ENCODE measurements around the gene CBR1.
A peak's percentile ranks its signal among the peaks of the same experiment; 100 is the strongest.

The CBR1 gene

GRCh38 chr21:36069713-36070583 is at the start of gene CBR1:
CBR1 (plus strand) TSS chr21:36070024; CDS start chr21:36070116, 92 bp downstream.
- Histone ChIP-seq H3K4me3 (peak within 1 kb of the TSS; percentile 82), H3K9me3 (ENCODE audit: low read depth, low read length) (peaks cover 10% of the 10 kb centered on the region; the same call in 1 of the 2 replicates), H3K27ac (peak within 1 kb of the TSS; percentile 93), H3K36me3 (ENCODE audit: insufficient read depth, low read length) (peaks cover 33% of the 10 kb centered on the region), H3K9ac (ENCODE audit: insufficient read length) (peak within 1 kb of the TSS; percentile 68)
- no peak for DNase-seq (ENCODE audit: low read depth, low spot score)
- peak; percentile 89 for TF ChIP-seq POLR2AphosphoS5 (IDR thresholded peaks at IDR 0.05; ENCODE audit: borderline replicate concordance, low read depth, low read length)
- no peak for TF ChIP-seq FOXP2 (optimal IDR thresholded peaks at IDR 0.05; ENCODE audit: control extremely low read depth, extremely low read length, insufficient read depth)

GRCh38 chr21:36021251-36021837 is 48.5 kb upstream of the CBR1 start:
- DNase-seq (ENCODE audit: low read depth, low spot score), result no peak
- no peak overlapping the region for H3K4me3 ChIP-seq
- no peaks in the 10 kb centered on the region for H3K36me3 ChIP-seq (ENCODE audit: insufficient read depth, low read length)
- TF ChIP-seq EZH2 (IDR thresholded peaks at IDR 0.05) (no peak), POLR2AphosphoS5 (IDR thresholded peaks at IDR 0.05; ENCODE audit: borderline replicate concordance, low read depth, low read length) (no peak), FOXP2 (optimal IDR thresholded peaks at IDR 0.05; ENCODE audit: control extremely low read depth, extremely low read length, insufficient read depth) (no peak)
- H3K27ac ChIP-seq, result no peak overlapping the region
- no peak overlapping the region for H3K9ac ChIP-seq (ENCODE audit: insufficient read length)
- no peaks in the 10 kb centered on the region for H3K9me3 ChIP-seq (ENCODE audit: low read depth, low read length)

- Histone ChIP-seq H3K27ac (no peak overlapping the region), H3K9ac (ENCODE audit: insufficient read length) (no peak overlapping the region), H3K4me3 (no peak overlapping the region), H3K9me3 (ENCODE audit: low read depth, low read length) (no peaks in the 10 kb centered on the region), H3K36me3 (ENCODE audit: insufficient read depth, low read length) (no peaks in the 10 kb centered on the region)
- TF ChIP-seq EZH2 (IDR thresholded peaks at IDR 0.05), result no peak
- no peak for DNase-seq (ENCODE audit: low read depth, low spot score)
Observed at GRCh38 chr21:36022427-36023091, 47.3 kb upstream of the CBR1 start.

GRCh38 chr21:36023092-36023480 is 46.7 kb upstream of the CBR1 start:
- H3K27ac ChIP-seq, result no peak overlapping the region

GRCh38 chr21:36024782-36025181 is 45.0 kb upstream of the CBR1 start:
- DNase-seq (ENCODE audit: low read depth, low spot score), result no peak
- Histone ChIP-seq H3K36me3 (ENCODE audit: insufficient read depth, low read length) (no peaks in the 10 kb centered on the region), H3K27ac (no peak overlapping the region), H3K9me3 (ENCODE audit: low read depth, low read length) (no peaks in the 10 kb centered on the region), H3K4me3 (no peak overlapping the region), H3K9ac (ENCODE audit: insufficient read length) (no peak overlapping the region)
- TF ChIP-seq POLR2AphosphoS5 (IDR thresholded peaks at IDR 0.05; ENCODE audit: borderline replicate concordance, low read depth, low read length) (no peak), EZH2 (IDR thresholded peaks at IDR 0.05) (no peak), FOXP2 (optimal IDR thresholded peaks at IDR 0.05; ENCODE audit: control extremely low read depth, extremely low read length, insufficient read depth) (no peak)

More at GRCh38 chr21:36023092-36023480, 46.7 kb upstream of the CBR1 start:
- TF ChIP-seq POLR2AphosphoS5 (IDR thresholded peaks at IDR 0.05; ENCODE audit: borderline replicate concordance, low read depth, low read length) (no peak), EZH2 (IDR thresholded peaks at IDR 0.05) (no peak), FOXP2 (optimal IDR thresholded peaks at IDR 0.05; ENCODE audit: control extremely low read depth, extremely low read length, insufficient read depth) (no peak)
- Histone ChIP-seq H3K36me3 (ENCODE audit: insufficient read depth, low read length) (no peaks in the 10 kb centered on the region), H3K9me3 (ENCODE audit: low read depth, low read length) (no peaks in the 10 kb centered on the region), H3K9ac (ENCODE audit: insufficient read length) (no peak overlapping the region), H3K4me3 (no peak overlapping the region)
- DNase-seq (ENCODE audit: low read depth, low spot score), result no peak

- no peak for TF ChIP-seq POLR2AphosphoS5 (IDR thresholded peaks at IDR 0.05; ENCODE audit: borderline replicate concordance, low read depth, low read length)
- TF ChIP-seq FOXP2 (optimal IDR thresholded peaks at IDR 0.05; ENCODE audit: control extremely low read depth, extremely low read length, insufficient read depth), result no peak
- TF ChIP-seq EZH2 (IDR thresholded peaks at IDR 0.05), result no peak
- H3K4me3 ChIP-seq, result no peak overlapping the region
- no peaks in the 10 kb centered on the region for H3K9me3 ChIP-seq (ENCODE audit: low read depth, low read length)
- no peak overlapping the region for H3K9ac ChIP-seq (ENCODE audit: insufficient read length)
- H3K27ac ChIP-seq, result no peak overlapping the region
- no peak for DNase-seq (ENCODE audit: low read depth, low spot score)
- no peaks in the 10 kb centered on the region for H3K36me3 ChIP-seq (ENCODE audit: insufficient read depth, low read length)
Observed at GRCh38 chr21:36027347-36027746, 42.5 kb upstream of the CBR1 start.

GRCh38 chr21:36028127-36029069 is 41.4 kb upstream of the CBR1 start:
- DNase-seq (ENCODE audit: low read depth, low spot score), result peak; percentile 8
- no peak overlapping the region for H3K9ac ChIP-seq (ENCODE audit: insufficient read length)
- H3K36me3 ChIP-seq (ENCODE audit: insufficient read depth, low read length), result no peaks in the 10 kb centered on the region
- no peaks in the 10 kb centered on the region for H3K9me3 ChIP-seq (ENCODE audit: low read depth, low read length)
- no peak overlapping the region for H3K27ac ChIP-seq
- H3K4me3 ChIP-seq, result no peak overlapping the region
- TF ChIP-seq POLR2AphosphoS5 (IDR thresholded peaks at IDR 0.05; ENCODE audit: borderline replicate concordance, low read depth, low read length), result no peak
- no peak for TF ChIP-seq EZH2 (IDR thresholded peaks at IDR 0.05)
- no peak for TF ChIP-seq FOXP2 (optimal IDR thresholded peaks at IDR 0.05; ENCODE audit: control extremely low read depth, extremely low read length, insufficient read depth)
